IMR-90 (cell line): ENCODE measurements around the gene USP6NL.

ENCODE experiments used
- CEBPB ChIP-seq: IDR thresholded peaks from 2 replicates; pipeline ENCODE4 v1.6.1; 2012; ENCODE audit warnings: low read depth, low read length, improper control_type of control experiment
- POLR2A ChIP-seq: IDR thresholded peaks from 2 replicates; pipeline ENCODE4 v1.6.1; 2012; ENCODE audit warnings: mild to moderate bottlenecking, low read depth, low read length
- RCOR1 ChIP-seq: IDR thresholded peaks from 2 replicates; pipeline ENCODE4 v1.6.1; 2012; ENCODE audit warnings: mild to moderate bottlenecking, low read length, improper control_type of control experiment; ENCODE audit not compliant: insufficient replicate concordance
- RFX5 ChIP-seq: IDR thresholded peaks from 2 replicates; pipeline ENCODE4 v1.8.0; 2012; ENCODE audit warnings: low read depth, mild to moderate bottlenecking, low read length, moderate library complexity
- TF ChIP-seq, protein P1 (sequence below): conservative IDR thresholded peaks from 2 replicates; pipeline ENCODE4 v1.5.1; 2012; ENCODE audit warnings: mild to moderate bottlenecking, low read depth, low read length, improper control_type of control experiment
- TF ChIP-seq, protein P2 (sequence below): fragments of 150-350 bp; IDR thresholded peaks from 2 replicates; pipeline ENCODE4 v1.6.1; 2016; ENCODE audit warnings: low read depth, mild to moderate bottlenecking, low read length, moderate library complexity, borderline replicate concordance

DNA sequence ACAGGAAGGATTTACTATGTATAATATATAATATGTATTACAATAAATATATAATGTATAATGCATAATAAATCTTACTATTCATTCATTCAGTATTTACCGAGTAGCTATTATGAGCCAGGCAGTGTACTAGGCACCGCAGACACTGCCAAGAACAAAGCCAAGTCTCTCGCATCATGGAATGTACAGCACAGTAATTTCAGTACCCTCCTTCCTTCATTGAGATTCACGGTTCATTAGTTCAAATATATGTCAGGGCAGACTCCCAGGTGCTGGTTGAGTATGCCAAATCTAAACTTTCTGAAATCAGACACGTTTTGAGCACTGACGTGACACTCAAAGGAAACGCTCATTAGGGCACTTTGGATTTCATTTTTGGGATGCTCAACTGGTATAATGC is 9.1 kb downstream of the USP6NL start:
- no peak for TF ChIP-seq RCOR1
- TF ChIP-seq, protein P1, sequence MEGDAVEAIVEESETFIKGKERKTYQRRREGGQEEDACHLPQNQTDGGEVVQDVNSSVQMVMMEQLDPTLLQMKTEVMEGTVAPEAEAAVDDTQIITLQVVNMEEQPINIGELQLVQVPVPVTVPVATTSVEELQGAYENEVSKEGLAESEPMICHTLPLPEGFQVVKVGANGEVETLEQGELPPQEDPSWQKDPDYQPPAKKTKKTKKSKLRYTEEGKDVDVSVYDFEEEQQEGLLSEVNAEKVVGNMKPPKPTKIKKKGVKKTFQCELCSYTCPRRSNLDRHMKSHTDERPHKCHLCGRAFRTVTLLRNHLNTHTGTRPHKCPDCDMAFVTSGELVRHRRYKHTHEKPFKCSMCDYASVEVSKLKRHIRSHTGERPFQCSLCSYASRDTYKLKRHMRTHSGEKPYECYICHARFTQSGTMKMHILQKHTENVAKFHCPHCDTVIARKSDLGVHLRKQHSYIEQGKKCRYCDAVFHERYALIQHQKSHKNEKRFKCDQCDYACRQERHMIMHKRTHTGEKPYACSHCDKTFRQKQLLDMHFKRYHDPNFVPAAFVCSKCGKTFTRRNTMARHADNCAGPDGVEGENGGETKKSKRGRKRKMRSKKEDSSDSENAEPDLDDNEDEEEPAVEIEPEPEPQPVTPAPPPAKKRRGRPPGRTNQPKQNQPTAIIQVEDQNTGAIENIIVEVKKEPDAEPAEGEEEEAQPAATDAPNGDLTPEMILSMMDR = no peak
- TF ChIP-seq, protein P2, sequence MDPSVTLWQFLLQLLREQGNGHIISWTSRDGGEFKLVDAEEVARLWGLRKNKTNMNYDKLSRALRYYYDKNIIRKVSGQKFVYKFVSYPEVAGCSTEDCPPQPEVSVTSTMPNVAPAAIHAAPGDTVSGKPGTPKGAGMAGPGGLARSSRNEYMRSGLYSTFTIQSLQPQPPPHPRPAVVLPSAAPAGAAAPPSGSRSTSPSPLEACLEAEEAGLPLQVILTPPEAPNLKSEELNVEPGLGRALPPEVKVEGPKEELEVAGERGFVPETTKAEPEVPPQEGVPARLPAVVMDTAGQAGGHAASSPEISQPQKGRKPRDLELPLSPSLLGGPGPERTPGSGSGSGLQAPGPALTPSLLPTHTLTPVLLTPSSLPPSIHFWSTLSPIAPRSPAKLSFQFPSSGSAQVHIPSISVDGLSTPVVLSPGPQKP = no peak
- TF ChIP-seq RFX5 = no peak
- no peak for TF ChIP-seq POLR2A
- TF ChIP-seq CEBPB = no peak
